K562 (cell line): ENCODE measurements around the gene IGFBPL1. TPM values are rescaled to one million over a fixed set of nuclear protein-coding genes. Genes with fewer than 3 reads are reported as not detected.

Source experiments
- ATAC-seq: fragments of 200-7000 bp; cut with Tn5 transposase; 3 replicates; pipeline ENCODE4 v1.9.1; 2020; ENCODE audit warnings: moderate library complexity
- BruUV-seq: library from RNA; stranded (reverse); fragments of 400-500 nt; replicated peaks from 2 replicates; lab custom pipeline; 2021; lab: Mats Ljungman, UMichigan
- CTCF ChIA-PET: fragments of 300-600 bp; formaldehyde crosslinking; extraction: SDS; loops from one replicate; lab custom pipeline; 2021; ENCODE audit warnings: low intra/inter-chr PET ratio; lab: Yijun Ruan, JAX
- POLR2A ChIA-PET: fragments of 300-600, 350-650 bp; sonication (Branson Sonifier 250); formaldehyde crosslinking; extraction: SDS; loops from one replicate; lab custom pipeline; 2021; ENCODE audit warnings: antibody characterized with exemption, inconsistent platforms; lab: Yijun Ruan, JAX
- DNase-seq, 4 experiments: peaks; one replicate each; pipeline versions ENCODE4 v3.0.0 to v3.0.0-alpha.2; 2011 to 2018; ENCODE audit warnings: low spot score in 3 of 4, mixed read lengths in 3 of 4; ENCODE audit errors: extremely low read depth in 1 of 4
- FAIRE-seq: peaks from 2 replicates; lab custom pipeline; 2011; peaks lifted over from hg19 to GRCh38; lab: Jason Lieb, UNC
- H2AFZ ChIP-seq: 2 replicates; pipeline ENCODE4 v1.6.0; 2011; ENCODE audit warnings: low read depth, low read length, control low read depth, inconsistent platforms
- H3K27ac ChIP-seq: fragments of 200-600 bp; 3 replicates; pipeline ENCODE4 v1.8.0; 2011; ENCODE audit warnings: low read depth, mild to moderate bottlenecking, control low read depth, inconsistent platforms, low read length, moderate library complexity, mixed read lengths; ENCODE audit errors: extremely low read depth
- H3K27me3 ChIP-seq, 2 experiments: fragments of 300-600 bp in 1 of 2; 2 replicates in 1 of 2; 3 replicates in 1 of 2; pipeline versions ENCODE4 v1.6.0 to v1.8.0; 2011; ENCODE audit warnings: inconsistent platforms in 2 of 2, low read length in 2 of 2, mild to moderate bottlenecking in 1 of 2, mixed read lengths in 1 of 2, moderate library complexity in 1 of 2; ENCODE audit not compliant: control insufficient read depth in 2 of 2, insufficient read depth in 2 of 2
- H3K36me3 ChIP-seq: fragments of 300-600 bp; 3 replicates; pipeline ENCODE4 v1.8.0; 2011; ENCODE audit warnings: mild to moderate bottlenecking, low read length, inconsistent platforms; ENCODE audit not compliant: control insufficient read depth, insufficient read depth
- H3K4me1 ChIP-seq, 2 experiments: fragments of 200-600 bp in 1 of 2; replicated peaks in 1 of 2; 2 replicates in 1 of 2; 3 replicates in 1 of 2; pipeline versions ENCODE4 v1.5.1 to v1.8.0; 2011; ENCODE audit warnings: inconsistent platforms in 2 of 2, low read length in 2 of 2, mild to moderate bottlenecking in 1 of 2, mixed read lengths in 1 of 2, moderate library complexity in 1 of 2; ENCODE audit not compliant: control insufficient read depth in 2 of 2, insufficient read depth in 2 of 2
- H3K4me2 ChIP-seq: 2 replicates; pipeline ENCODE4 v1.6.1; 2011; ENCODE audit warnings: low read length, control low read depth, inconsistent platforms, mixed read lengths; ENCODE audit not compliant: insufficient read depth
- H3K4me3 ChIP-seq: fragments of 200-600 bp; sonication (generic), shearing (Covaris generic); 2 replicates; pipeline ENCODE4 v1.5.1; 2016; ENCODE audit warnings: control low read depth, inconsistent platforms
- H3K79me2 ChIP-seq: fragments of 200-600 bp; 3 replicates; pipeline ENCODE4 v1.8.0; 2011; ENCODE audit warnings: low read length, inconsistent platforms; ENCODE audit not compliant: control insufficient read depth, insufficient read depth
- H3K9ac ChIP-seq, 2 experiments: 2 replicates each; pipeline versions ENCODE4 v1.6.0 to v1.6.1; 2011; ENCODE audit warnings: low read depth in 2 of 2, low read length in 2 of 2, control low read depth in 1 of 2, inconsistent platforms in 1 of 2, mild to moderate bottlenecking in 1 of 2, mixed read lengths in 1 of 2; ENCODE audit not compliant: insufficient read depth in 1 of 2
- H3K9me1 ChIP-seq: one replicate; pipeline ENCODE4 v1.6.0; 2011; ENCODE audit warnings: inconsistent platforms, mild to moderate bottlenecking, low read length, moderate library complexity; ENCODE audit not compliant: control insufficient read depth, insufficient read depth
- H3K9me3 ChIP-seq: replicated peaks from 2 replicates; pipeline ENCODE4 v1.5.1; 2011; ENCODE audit warnings: low read depth, low read length, inconsistent platforms; ENCODE audit not compliant: control insufficient read depth, insufficient read depth
- H4K20me1 ChIP-seq: replicated peaks from 2 replicates; pipeline ENCODE4 v1.6.1; 2011; ENCODE audit warnings: low read length, inconsistent platforms, mixed read lengths; ENCODE audit not compliant: control insufficient read depth, insufficient read depth
- MYC ChIP-seq, 2 experiments: fragments of 250-450 bp in 1 of 2; sonication (Bioruptor Pico) in 1 of 2; IDR thresholded peaks; 2 replicates each; pipeline versions ENCODE4 v1.5.1 to v1.6.1; 2012 to 2021; ENCODE audit warnings: low read depth in 2 of 2, borderline replicate concordance in 1 of 2, improper control_type of control experiment in 1 of 2, low read length in 1 of 2, mild to moderate bottlenecking in 1 of 2, moderate library complexity in 1 of 2
- RAD21 ChIP-seq, 2 experiments: fragments of 250-450 bp in 1 of 2; fragments of 450-650 bp in 1 of 2; sonication (Bioruptor Pico) in 1 of 2; formaldehyde crosslinking in 1 of 2; IDR thresholded peaks in 1 of 2; conservative IDR thresholded peaks in 1 of 2; 2 replicates each; pipeline versions ENCODE4 v1.4.0 to v1.8.0; 2020 to 2022; ENCODE audit warnings: mild to moderate bottlenecking in 2 of 2, moderate library complexity in 1 of 2
- SMC3 ChIP-seq: conservative IDR thresholded peaks from 2 replicates; pipeline ENCODE4 v1.6.1; 2011; ENCODE audit warnings: low read depth, low read length, improper control_type of control experiment; ENCODE audit not compliant: insufficient read depth
- TGIF2 ChIP-seq: sonication (generic); formaldehyde crosslinking; IDR thresholded peaks from 2 replicates; pipeline ENCODE4 v1.8.1; 2022; ENCODE audit warnings: mild to moderate bottlenecking, missing genetic modification reagents, moderate library complexity
- USF1 ChIP-seq: sonication (generic); formaldehyde crosslinking; IDR thresholded peaks from 2 replicates; pipeline ENCODE4 v1.9.0; 2022; ENCODE audit warnings: mild to moderate bottlenecking, missing genetic modification reagents
- USF2 ChIP-seq: sonication (generic); formaldehyde crosslinking; IDR thresholded peaks from 2 replicates; pipeline ENCODE4 v1.5.0; 2020; ENCODE audit warnings: missing genetic modification reagents
- WGBS: fragments of 100-300 bp; shearing (Covaris generic); methylation state at CpG from one replicate; pipeline ENCODE4 v1.1.6; 2016; ENCODE audit warnings: low coverage, mixed read lengths; ENCODE audit not compliant: insufficient coverage; ENCODE audit errors: missing lambda C conversion rate; 5-methylcytosine and 5-hydroxymethylcytosine counted together
- in situ Hi-C: fragments of 300-500 bp; cut with MboI; formaldehyde crosslinking; loops from 4 replicates; pipeline ENCODE4 v1.15.0; 2018; ENCODE audit warnings: inconsistent platforms, mixed read lengths
- intact Hi-C: fragments of 100-400 bp; cut with micrococcal nuclease; formaldehyde crosslinking; loops from 2 replicates; pipeline ENCODE4 v1.14.2; 2022
- polyA plus RNA-seq, 8 experiments: library from polyadenylated mRNA; depleted of rRNA in 4 of 8; stranded (reverse) in 5 of 8; unstranded in 3 of 8; fragments of >200 nt; fragmentation: Nextera tagmentation in 2 of 8; fragmentation: Illumina TruSeq in 1 of 8; extraction: Ambion mirVana in 2 of 8; extraction: Trizol in 1 of 8; gene quantifications; 2 replicates each; pipeline versions ENCODE4 v1.2.1 to v1.2.3, GENCODE V29; 2011 to 2014; ENCODE audit warnings: inconsistent platforms in 1 of 8, missing spikeins in 1 of 8
- total RNA-seq, 7 experiments: library from RNA; depleted of rRNA in 6 of 7; stranded (reverse); fragments of >200 nt in 6 of 7; fragmentation: Illumina TruSeq in 2 of 7; extraction: Trizol in 2 of 7; gene quantifications; 2 replicates each; pipeline versions ENCODE4 v1.2.1 to v1.2.3, GENCODE V29; 2011 to 2021; ENCODE audit warnings: low replicate concordance in 1 of 7
- TF ChIP-seq, protein P1 (sequence below), 2 experiments: fragments of 450-650 bp; formaldehyde crosslinking in 1 of 2; IDR thresholded peaks; 2 replicates each; pipeline versions ENCODE4 v1.4.0 to v1.6.1; 2014 to 2020; ENCODE audit warnings: mild to moderate bottlenecking in 2 of 2, borderline replicate concordance in 1 of 2, low read depth in 1 of 2

IGFBPL1 gene
- total and polyA plus RNA-seq, 9 of the 15 experiments (the other 6 are each of a cell fraction or from before 2014, with no cell fraction given), result not detected

GRCh38 chr9:38432922-38433510 is 8.8 kb upstream of the IGFBPL1 start:
- peak; percentile 78 for ATAC-seq
- POLR2A ChIA-PET, result interaction anchor here (0.6 kb wide), 1 partner anchor 841 kb away, joined by 3 read pairs; no protein-coding TSS in a partner anchor
- FAIRE-seq, result peak; percentile 37
- Histone ChIP-seq H2AFZ (no peak overlapping the region), H4K20me1 (no peaks in the 10 kb centered on the region), H3K4me2 (no peak overlapping the region), H3K79me2 (no peaks in the 10 kb centered on the region), H3K27ac (no peak overlapping the region), H3K9me3 (no peaks in the 10 kb centered on the region), H3K4me3 (no peak overlapping the region), H3K9ac (no peak overlapping the region), H3K9me1 (no peaks in the 10 kb centered on the region), H3K4me1 (no peaks in the 10 kb centered on the region), H3K36me3 (no peaks in the 10 kb centered on the region), H3K27me3 (peaks cover 0 to 23% of the 10 kb centered on the region in 2 experiments; a peak in 2 of 5 replicates)
- peak in 2 of 4 experiments; percentile 38 to 44 for DNase-seq
- BruUV-seq, result no TSS peak
- 0% methylated on average over 3 of the region's 3 CpGs for WGBS
- CTCF ChIA-PET, result no interaction called here
- intact Hi-C loops, result no loop called here
- in situ Hi-C loops, result no loop called here
- 0 out of 2 replicates have a peak, but pooled peaks have one; percentile 25 for TF ChIP-seq SMC3
- peak; percentile 58 for TF ChIP-seq USF2 (CRISPR knock-in tag)
- TF ChIP-seq USF1 (CRISPR knock-in tag), result peak; percentile 30; the same call in 1 of the 2 replicates
- TF ChIP-seq TGIF2 (CRISPR knock-in tag), result no peak
- peak; percentile 67 for TF ChIP-seq MYC (IDR thresholded peaks at IDR 0.05; ENCODE audit: low read depth, low read length)
- TF ChIP-seq MYC (CRISPR knock-in tag; IDR thresholded peaks at IDR 0.05; ENCODE audit: borderline replicate concordance, low read depth), result no peak
- peak in 1 of 2 experiments; percentile 57; a peak in 2 of 4 replicates for TF ChIP-seq RAD21 (CRISPR knock-in tag; conservative IDR thresholded peaks at IDR 0.05 in 1 of 2, IDR thresholded peaks at IDR 0.05 in 1 of 2)
- TF ChIP-seq, protein P1, sequence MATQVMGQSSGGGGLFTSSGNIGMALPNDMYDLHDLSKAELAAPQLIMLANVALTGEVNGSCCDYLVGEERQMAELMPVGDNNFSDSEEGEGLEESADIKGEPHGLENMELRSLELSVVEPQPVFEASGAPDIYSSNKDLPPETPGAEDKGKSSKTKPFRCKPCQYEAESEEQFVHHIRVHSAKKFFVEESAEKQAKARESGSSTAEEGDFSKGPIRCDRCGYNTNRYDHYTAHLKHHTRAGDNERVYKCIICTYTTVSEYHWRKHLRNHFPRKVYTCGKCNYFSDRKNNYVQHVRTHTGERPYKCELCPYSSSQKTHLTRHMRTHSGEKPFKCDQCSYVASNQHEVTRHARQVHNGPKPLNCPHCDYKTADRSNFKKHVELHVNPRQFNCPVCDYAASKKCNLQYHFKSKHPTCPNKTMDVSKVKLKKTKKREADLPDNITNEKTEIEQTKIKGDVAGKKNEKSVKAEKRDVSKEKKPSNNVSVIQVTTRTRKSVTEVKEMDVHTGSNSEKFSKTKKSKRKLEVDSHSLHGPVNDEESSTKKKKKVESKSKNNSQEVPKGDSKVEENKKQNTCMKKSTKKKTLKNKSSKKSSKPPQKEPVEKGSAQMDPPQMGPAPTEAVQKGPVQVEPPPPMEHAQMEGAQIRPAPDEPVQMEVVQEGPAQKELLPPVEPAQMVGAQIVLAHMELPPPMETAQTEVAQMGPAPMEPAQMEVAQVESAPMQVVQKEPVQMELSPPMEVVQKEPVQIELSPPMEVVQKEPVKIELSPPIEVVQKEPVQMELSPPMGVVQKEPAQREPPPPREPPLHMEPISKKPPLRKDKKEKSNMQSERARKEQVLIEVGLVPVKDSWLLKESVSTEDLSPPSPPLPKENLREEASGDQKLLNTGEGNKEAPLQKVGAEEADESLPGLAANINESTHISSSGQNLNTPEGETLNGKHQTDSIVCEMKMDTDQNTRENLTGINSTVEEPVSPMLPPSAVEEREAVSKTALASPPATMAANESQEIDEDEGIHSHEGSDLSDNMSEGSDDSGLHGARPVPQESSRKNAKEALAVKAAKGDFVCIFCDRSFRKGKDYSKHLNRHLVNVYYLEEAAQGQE (IDR thresholded peaks at IDR 0.05; ENCODE audit: borderline replicate concordance), result peak; percentile 24; the same call in 1 of the 2 replicates
- TF ChIP-seq, protein P1 (CRISPR knock-in tag; IDR thresholded peaks at IDR 0.05; ENCODE audit: low read depth), result no peak
